SK-N-SH (cell line): ENCODE data around the gene PRDM15. TPM values are rescaled to one million over a fixed set of nuclear protein-coding genes. Genes with fewer than 3 reads are reported as not detected.
A peak's percentile ranks its signal among the peaks of the same experiment; 100 is the strongest.

ENCODE experiments used
- CTCF ChIA-PET: fragments of 300-600, 350-600 bp; formaldehyde crosslinking; extraction: SDS; loops from one replicate; lab custom pipeline; 2021; lab: Yijun Ruan, JAX
- POLR2A ChIA-PET: fragments of 350-600 bp; sonication (Branson Sonifier 250); formaldehyde crosslinking; extraction: SDS; loops from one replicate; lab custom pipeline; 2020; ENCODE audit warnings: antibody characterized with exemption, inconsistent platforms; lab: Yijun Ruan, JAX
- DNase-seq: peaks from one replicate; pipeline ENCODE4 v3.0.0; 2012
- H2AFZ ChIP-seq: fragments of 200-600 bp; sonication (generic); 2 replicates; pipeline ENCODE4 v1.8.1; 2016; ENCODE audit warnings: antibody characterized with exemption, mild to moderate bottlenecking, low read depth
- H3F3A ChIP-seq: fragments of 200-600 bp; sonication (generic); replicated peaks from 2 replicates; pipeline ENCODE3; 2016; ENCODE audit warnings: antibody characterized with exemption, mild to moderate bottlenecking; ENCODE audit not compliant: insufficient read depth
- H3K27ac ChIP-seq, 2 experiments: fragments of 200-500 bp in 1 of 2; fragments of 200-600 bp in 1 of 2; sonication (Bioruptor generic) in 1 of 2; sonication (generic), shearing (Covaris generic) in 1 of 2; 2 replicates each; pipeline versions ENCODE4 v1.5.1 to v1.6.1; 2014 to 2016; ENCODE audit warnings: low read depth in 2 of 2, inconsistent platforms in 1 of 2, low read length in 1 of 2, mild to moderate bottlenecking in 1 of 2, mixed read lengths in 1 of 2
- H3K27me3 ChIP-seq: fragments of 200-600 bp; sonication (generic), shearing (Covaris generic); 2 replicates; pipeline ENCODE4 v1.6.1; 2016; ENCODE audit warnings: mixed run types; ENCODE audit not compliant: insufficient read depth
- H3K36me3 ChIP-seq, 2 experiments: fragments of 200-500 bp in 1 of 2; fragments of 200-600 bp in 1 of 2; sonication (Bioruptor generic) in 1 of 2; sonication (generic) in 1 of 2; replicated peaks in 1 of 2; 2 replicates each; pipeline versions ENCODE3 to v1.5.1; 2014 to 2016; ENCODE audit warnings: low read length in 1 of 2, mild to moderate bottlenecking in 1 of 2; ENCODE audit not compliant: insufficient read depth in 2 of 2, control insufficient read depth in 1 of 2
- H3K4me1 ChIP-seq, 2 experiments: fragments of 200-500 bp in 1 of 2; fragments of 200-600 bp in 1 of 2; sonication (Bioruptor generic) in 1 of 2; sonication (generic), shearing (Covaris generic) in 1 of 2; 2 replicates each; pipeline versions ENCODE4 v1.5.1 to v1.6.1; 2014 to 2016; ENCODE audit warnings: low read depth in 1 of 2, low read length in 1 of 2, mixed run types in 1 of 2; ENCODE audit not compliant: insufficient read depth in 2 of 2, control insufficient read depth in 1 of 2
- H3K4me2 ChIP-seq: fragments of 200-600 bp; sonication (generic), shearing (Covaris generic); 2 replicates; pipeline ENCODE4 v1.6.1; 2017; ENCODE audit warnings: mixed run types
- H3K4me3 ChIP-seq, 2 experiments: fragments of 200-500 bp in 1 of 2; fragments of 200-600 bp in 1 of 2; sonication (Bioruptor generic) in 1 of 2; sonication (generic), shearing (Covaris generic) in 1 of 2; 2 replicates each; pipeline versions ENCODE4 v1.5.1 to v1.8.1; 2014 to 2016; ENCODE audit warnings: low read depth in 2 of 2, inconsistent platforms in 1 of 2, low read length in 1 of 2, mild to moderate bottlenecking in 1 of 2, mixed read lengths in 1 of 2, moderate library complexity in 1 of 2
- H3K79me2 ChIP-seq: fragments of 200-600 bp; sonication (generic); 2 replicates; pipeline ENCODE4 v1.8.1; 2017; ENCODE audit warnings: mild to moderate bottlenecking; ENCODE audit not compliant: insufficient read depth
- H3K9ac ChIP-seq: fragments of 200-600 bp; sonication (generic); 2 replicates; pipeline ENCODE4 v1.6.1; 2017; ENCODE audit warnings: mixed run types
- H3K9me2 ChIP-seq: fragments of 200-600 bp; sonication (generic); 2 replicates; pipeline ENCODE4 v1.6.1; 2017; ENCODE audit warnings: mixed run types
- H3K9me3 ChIP-seq: fragments of 200-600 bp; sonication (generic); 2 replicates; pipeline ENCODE4 v1.6.1; 2017; ENCODE audit warnings: mixed run types, mild to moderate bottlenecking, moderate library complexity
- H4K20me1 ChIP-seq: fragments of 200-600 bp; sonication (generic); 2 replicates; pipeline ENCODE4 v1.6.1; 2017; ENCODE audit warnings: mild to moderate bottlenecking, mixed run types; ENCODE audit not compliant: insufficient read depth
- CHD2 ChIP-seq: fragments of 150-350 bp; IDR thresholded peaks from 2 replicates; pipeline ENCODE4 v1.6.1; 2018; ENCODE audit warnings: low read length; ENCODE audit not compliant: partially characterized antibody
- FOSL2 ChIP-seq: IDR thresholded peaks from 2 replicates; pipeline ENCODE4 v1.4.0; 2012; ENCODE audit warnings: low read depth, mild to moderate bottlenecking, moderate library complexity, borderline replicate concordance
- MAX ChIP-seq: IDR thresholded peaks from 2 replicates; pipeline ENCODE4 v1.4.0; 2012; ENCODE audit warnings: low read depth
- RAD21 ChIP-seq: IDR thresholded peaks from 2 replicates; pipeline ENCODE4 v1.6.1; 2012; ENCODE audit warnings: mild to moderate bottlenecking, low read length
- RCOR1 ChIP-seq: fragments of 150-350 bp; IDR thresholded peaks from 2 replicates; pipeline ENCODE4 v1.6.1; 2017; ENCODE audit warnings: antibody characterized with exemption, low read length
- TCF12 ChIP-seq: IDR thresholded peaks from 2 replicates; pipeline ENCODE4 v1.4.0; 2012
- YY1 ChIP-seq: IDR thresholded peaks from 2 replicates; pipeline ENCODE4 v1.4.0; 2012; ENCODE audit warnings: low read depth, mild to moderate bottlenecking
- WGBS: methylation state at CpG from one replicate; pipeline ENCODE4 v1.1.6; 2017; ENCODE audit warnings: low lambda C conversion rate; 5-methylcytosine and 5-hydroxymethylcytosine counted together
- polyA plus RNA-seq, 3 experiments: library from polyadenylated mRNA; depleted of rRNA; stranded (reverse); fragments of >200 nt; gene quantifications; 2 replicates each; pipeline ENCODE4 v1.2.3, GENCODE V29; 2012
- TF ChIP-seq, protein P1 (sequence below): fragments of 200-600 bp; sonication (generic); IDR thresholded peaks from 2 replicates; pipeline ENCODE4 v1.6.1; 2017; ENCODE audit warnings: antibody characterized with exemption, mild to moderate bottlenecking, moderate library complexity
- TF ChIP-seq, protein P2 (sequence below): IDR thresholded peaks from 2 replicates; pipeline ENCODE4 v1.4.0; 2012; ENCODE audit warnings: low read depth, borderline replicate concordance

Gene PRDM15
- polyA plus RNA-seq, 1 of the 3 experiments (the other 2 are of a cell fraction), result 7.0 TPM

- TF ChIP-seq MAX (no peak), FOSL2 (no peak)
These were observed 94.6 kb downstream of the PRDM15 start (continued) for GRCh38 chr21:41784456-41785102.

DNA sequence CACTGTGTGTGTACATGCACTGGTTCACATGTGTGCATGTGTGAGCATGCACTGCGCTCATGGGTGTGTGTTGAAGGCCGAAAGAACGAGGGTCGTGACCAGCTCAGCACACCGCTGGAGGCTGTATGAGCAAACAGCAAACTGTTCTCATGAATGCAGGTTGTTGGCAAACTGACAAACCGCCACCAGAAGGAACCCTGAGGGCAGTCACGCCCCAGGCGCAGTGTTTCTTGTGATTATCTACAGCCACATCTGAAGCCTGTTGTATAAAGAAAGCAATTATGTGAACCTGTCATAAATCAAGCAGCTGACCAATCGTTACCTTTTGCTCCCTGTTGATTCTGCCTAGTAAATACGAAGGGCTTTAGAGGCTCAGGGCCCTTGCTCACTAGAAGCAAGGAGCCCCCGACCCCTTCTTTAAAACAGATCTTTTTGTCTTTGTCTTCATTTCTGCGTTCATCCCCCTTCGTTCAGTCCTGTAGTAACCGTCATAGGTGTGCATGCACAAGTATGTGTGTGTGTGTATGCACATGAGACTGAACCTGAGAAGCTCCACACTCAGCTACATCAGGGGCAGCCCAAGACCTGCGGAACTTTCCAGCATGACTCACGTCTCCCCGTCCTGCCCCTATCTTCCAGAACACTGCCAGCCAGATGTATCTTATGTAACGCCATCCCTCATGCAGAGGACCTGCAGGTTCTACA is 95.5 kb downstream of the PRDM15 start:
- no peak for DNase-seq
- Histone ChIP-seq H3K27me3 (no peaks in the 10 kb centered on the region), H3K4me2 (peak overlapping the region; percentile 28; the same call in 1 of the 2 replicates), H3K36me3 (no peaks in the 10 kb centered on the region), H4K20me1 (no peaks in the 10 kb centered on the region), H3K4me1 (peaks cover 0 to 6% of the 10 kb centered on the region in 2 experiments; a peak in 1 of 4 replicates), H3K79me2 (no peaks in the 10 kb centered on the region), H3K9me3 (no peaks in the 10 kb centered on the region), H3K4me3 (no peak overlapping the region), H3K27ac (no peak overlapping the region), H3K9me2 (no peaks in the 10 kb centered on the region), H3F3A (peaks cover 3% of the 10 kb centered on the region), H2AFZ (0 out of 2 replicates have a peak overlapping the region, but pooled peaks have one; percentile 37), H3K9ac (no peak overlapping the region)
- WGBS, result 40% methylated on average over 18 of the region's 18 CpGs
- ChIA-PET CTCF (interaction anchor here (1.0 kb wide), 1 partner anchor 33 kb away, joined by 5 read pairs; no protein-coding TSS in a partner anchor), POLR2A (no interaction called here)
- TF ChIP-seq YY1 (no peak), FOSL2 (peak; percentile 13; the same call in 1 of the 2 replicates), RAD21 (no peak), TCF12 (0 out of 2 replicates have a peak, but pooled peaks have one; percentile 3), RCOR1 (no peak)
- TF ChIP-seq, protein P1, sequence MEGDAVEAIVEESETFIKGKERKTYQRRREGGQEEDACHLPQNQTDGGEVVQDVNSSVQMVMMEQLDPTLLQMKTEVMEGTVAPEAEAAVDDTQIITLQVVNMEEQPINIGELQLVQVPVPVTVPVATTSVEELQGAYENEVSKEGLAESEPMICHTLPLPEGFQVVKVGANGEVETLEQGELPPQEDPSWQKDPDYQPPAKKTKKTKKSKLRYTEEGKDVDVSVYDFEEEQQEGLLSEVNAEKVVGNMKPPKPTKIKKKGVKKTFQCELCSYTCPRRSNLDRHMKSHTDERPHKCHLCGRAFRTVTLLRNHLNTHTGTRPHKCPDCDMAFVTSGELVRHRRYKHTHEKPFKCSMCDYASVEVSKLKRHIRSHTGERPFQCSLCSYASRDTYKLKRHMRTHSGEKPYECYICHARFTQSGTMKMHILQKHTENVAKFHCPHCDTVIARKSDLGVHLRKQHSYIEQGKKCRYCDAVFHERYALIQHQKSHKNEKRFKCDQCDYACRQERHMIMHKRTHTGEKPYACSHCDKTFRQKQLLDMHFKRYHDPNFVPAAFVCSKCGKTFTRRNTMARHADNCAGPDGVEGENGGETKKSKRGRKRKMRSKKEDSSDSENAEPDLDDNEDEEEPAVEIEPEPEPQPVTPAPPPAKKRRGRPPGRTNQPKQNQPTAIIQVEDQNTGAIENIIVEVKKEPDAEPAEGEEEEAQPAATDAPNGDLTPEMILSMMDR, result no peak

DNA sequence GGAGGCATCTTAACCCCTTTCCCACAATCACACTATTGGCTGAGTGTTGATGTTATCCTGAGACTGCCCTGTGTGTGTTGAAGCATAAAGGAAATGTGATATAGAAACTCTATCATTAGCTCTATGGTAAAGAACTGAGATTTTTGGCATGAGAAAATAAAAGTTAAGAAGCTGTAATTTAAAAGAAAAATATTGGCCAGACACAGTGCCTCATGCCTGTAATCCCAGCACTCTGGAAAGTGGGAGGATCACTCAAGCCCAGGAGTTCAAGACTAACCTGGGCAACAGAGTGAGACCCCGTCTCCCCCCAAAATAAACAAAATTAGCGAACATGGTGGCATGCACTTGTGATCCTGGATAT is 98.1 kb downstream of the PRDM15 start:
- Histone ChIP-seq H3K9me3 (no peaks in the 10 kb centered on the region), H3K27ac (no peak overlapping the region), H3K4me3 (no peak overlapping the region), H3K9me2 (no peaks in the 10 kb centered on the region), H2AFZ (no peak overlapping the region), H3K4me1 (peaks cover 3 to 6% of the 10 kb centered on the region in 2 experiments; a peak in 1 of 4 replicates), H3K36me3 (no peaks in the 10 kb centered on the region), H3F3A (peaks cover 3% of the 10 kb centered on the region), H3K79me2 (no peaks in the 10 kb centered on the region), H3K4me2 (no peak overlapping the region), H4K20me1 (no peaks in the 10 kb centered on the region), H3K27me3 (no peaks in the 10 kb centered on the region), H3K9ac (no peak overlapping the region)
- DNase-seq, result no peak
- no peak for TF ChIP-seq CHD2
- TF ChIP-seq, protein P2, sequence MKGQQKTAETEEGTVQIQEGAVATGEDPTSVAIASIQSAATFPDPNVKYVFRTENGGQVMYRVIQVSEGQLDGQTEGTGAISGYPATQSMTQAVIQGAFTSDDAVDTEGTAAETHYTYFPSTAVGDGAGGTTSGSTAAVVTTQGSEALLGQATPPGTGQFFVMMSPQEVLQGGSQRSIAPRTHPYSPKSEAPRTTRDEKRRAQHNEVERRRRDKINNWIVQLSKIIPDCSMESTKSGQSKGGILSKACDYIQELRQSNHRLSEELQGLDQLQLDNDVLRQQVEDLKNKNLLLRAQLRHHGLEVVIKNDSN, result no peak
- TF ChIP-seq, protein P1, result no peak
- ChIA-PET CTCF (interaction anchor here (1.0 kb wide), 1 partner anchor 37 kb away, joined by 3 read pairs; no protein-coding TSS in a partner anchor), POLR2A (no interaction called here)
- WGBS, result 69% methylated on average over 2 of the region's 2 CpGs
